ENCODE measurements around the gene RPS6KB2.
A peak's percentile ranks its signal among the peaks of the same experiment; 100 is the strongest.
"Not testable (repeated sequence)": the region's sequence is repeated elsewhere in the genome, so short reads cannot be mapped to it uniquely, and the experiment has no call there.

Gene RPS6KB2

DNA sequence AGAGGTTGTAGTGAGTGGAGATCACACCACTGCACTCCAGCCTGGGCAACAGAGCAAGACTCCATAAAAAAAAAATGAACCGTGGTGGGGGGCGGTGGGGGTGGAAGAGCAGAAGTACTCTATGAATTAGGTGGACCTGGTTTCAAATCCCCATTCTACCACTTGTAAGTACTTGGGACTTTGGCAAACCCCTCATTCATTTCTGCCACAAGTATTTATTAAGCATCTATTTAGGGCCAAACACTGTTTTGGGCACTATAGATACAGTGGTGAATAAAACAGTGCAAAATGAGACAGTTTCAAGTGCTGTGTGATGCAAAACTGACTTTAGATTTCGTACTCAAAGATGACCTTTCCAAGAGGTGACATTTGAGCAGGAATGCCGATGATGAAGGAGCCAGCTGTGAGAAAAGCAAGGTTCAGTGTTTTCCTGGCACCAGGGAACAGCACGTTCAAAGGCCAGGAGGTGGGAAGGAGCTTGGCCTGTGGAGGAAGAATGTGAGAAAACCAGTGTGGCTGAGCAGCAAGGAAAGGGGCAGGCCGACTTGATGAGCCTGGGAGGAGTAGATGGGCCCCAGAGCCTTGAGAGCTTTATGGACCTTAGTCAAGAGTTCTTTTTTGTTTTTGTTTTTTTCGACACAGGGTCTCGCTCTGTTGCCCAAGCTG, 42.2 kb downstream of the RPS6KB2 start:
- no peak for TF ChIP-seq CTBP1 (IDR thresholded peaks at IDR 0.05; ENCODE audit: borderline replicate concordance)
- TF ChIP-seq FOXA1 (IDR thresholded peaks at IDR 0.05): no peak
- TF ChIP-seq ARNT (IDR thresholded peaks at IDR 0.05): no peak
- TF ChIP-seq SUZ12 (IDR thresholded peaks at IDR 0.05): no peak
- TF ChIP-seq LEF1 (IDR thresholded peaks at IDR 0.05; ENCODE audit: borderline replicate concordance): no peak
- TF ChIP-seq FOXM1 (IDR thresholded peaks at IDR 0.05; ENCODE audit: borderline replicate concordance): no peak
- no peak for TF ChIP-seq TARDBP (IDR thresholded peaks at IDR 0.05)
- no peak for DNase-seq (ENCODE audit: extremely low spot score)
- ChIA-PET POLR2A (interaction anchor here (0.6 to 3.5 kb wide), 4 partner anchors 11 to 69 kb away, joined by 3 to 34 read pairs (median 9); partner anchors contain the start of genes PPP1CA and PTPRCAP), CTCF (no interaction called here)

DNA sequence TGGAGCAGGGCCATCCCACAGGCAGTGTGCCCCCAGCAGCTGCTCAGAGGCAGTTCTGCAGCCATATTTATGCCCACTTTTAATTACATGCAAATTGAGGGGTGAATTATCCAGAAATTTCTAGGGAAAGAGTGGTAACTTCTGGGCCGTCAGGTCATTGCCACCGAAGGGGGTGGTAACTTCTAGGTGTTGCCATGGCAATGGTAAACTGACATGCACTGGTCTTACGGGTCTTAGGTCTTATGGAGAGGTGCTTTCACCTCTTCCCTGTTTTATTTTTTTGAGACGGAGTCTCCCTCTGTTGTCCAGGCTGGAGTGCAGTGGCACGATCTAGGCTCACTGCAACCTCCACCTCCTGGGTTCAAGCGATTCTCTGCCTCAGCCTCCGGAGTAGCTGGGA, 44.6 kb downstream of the RPS6KB2 start:
- TF ChIP-seq SUZ12 (IDR thresholded peaks at IDR 0.05): no peak
- TF ChIP-seq SP1 (IDR thresholded peaks at IDR 0.05): no peak
- TF ChIP-seq FOXM1 (IDR thresholded peaks at IDR 0.05; ENCODE audit: borderline replicate concordance): no peak
- TF ChIP-seq HDGF (IDR thresholded peaks at IDR 0.05; ENCODE audit: borderline replicate concordance): no peak
- TF ChIP-seq NFRKB (IDR thresholded peaks at IDR 0.05): no peak
- no peak for TF ChIP-seq LEF1 (IDR thresholded peaks at IDR 0.05; ENCODE audit: borderline replicate concordance)
- TF ChIP-seq CTBP1 (IDR thresholded peaks at IDR 0.05; ENCODE audit: borderline replicate concordance): no peak
- no peak for TF ChIP-seq ZNF384 (IDR thresholded peaks at IDR 0.05)
- TF ChIP-seq, protein P1, sequence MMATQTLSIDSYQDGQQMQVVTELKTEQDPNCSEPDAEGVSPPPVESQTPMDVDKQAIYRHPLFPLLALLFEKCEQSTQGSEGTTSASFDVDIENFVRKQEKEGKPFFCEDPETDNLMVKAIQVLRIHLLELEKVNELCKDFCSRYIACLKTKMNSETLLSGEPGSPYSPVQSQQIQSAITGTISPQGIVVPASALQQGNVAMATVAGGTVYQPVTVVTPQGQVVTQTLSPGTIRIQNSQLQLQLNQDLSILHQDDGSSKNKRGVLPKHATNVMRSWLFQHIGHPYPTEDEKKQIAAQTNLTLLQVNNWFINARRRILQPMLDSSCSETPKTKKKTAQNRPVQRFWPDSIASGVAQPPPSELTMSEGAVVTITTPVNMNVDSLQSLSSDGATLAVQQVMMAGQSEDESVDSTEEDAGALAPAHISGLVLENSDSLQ (IDR thresholded peaks at IDR 0.05): no peak
- no peak for TF ChIP-seq ELF4 (IDR thresholded peaks at IDR 0.05)
- CTCF ChIA-PET: no interaction called here
- POLR2A ChIA-PET: interaction anchor here (0.8 kb wide), 1 partner anchor 10 kb away, joined by 3 read pairs; the partner anchor contains the start of gene AIP
- no peak for DNase-seq (ENCODE audit: extremely low spot score)

DNA sequence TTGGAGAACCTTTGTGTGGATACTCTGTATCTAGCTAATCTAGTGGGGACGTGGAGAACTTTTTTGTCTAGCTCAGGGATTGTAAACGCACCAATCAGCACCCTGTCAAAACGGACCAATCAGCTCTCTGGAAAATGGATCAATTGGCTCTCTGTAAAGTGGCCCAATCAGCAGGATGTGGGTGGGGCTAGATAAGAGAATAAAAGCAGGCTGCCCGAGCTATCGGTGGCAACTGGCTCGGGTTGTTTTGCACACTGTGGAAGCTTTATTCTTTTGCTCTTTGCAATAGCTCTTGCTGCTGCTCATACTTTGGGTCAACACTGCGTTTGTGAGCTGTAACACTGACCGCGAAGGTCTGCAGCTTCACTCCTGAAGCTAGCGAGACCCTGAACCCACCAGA, 48.4 kb downstream of the RPS6KB2 start:
- CTCF ChIA-PET; DNase-seq (ENCODE audit: extremely low spot score); POLR2A ChIA-PET: not testable (repeated sequence)

DNA sequence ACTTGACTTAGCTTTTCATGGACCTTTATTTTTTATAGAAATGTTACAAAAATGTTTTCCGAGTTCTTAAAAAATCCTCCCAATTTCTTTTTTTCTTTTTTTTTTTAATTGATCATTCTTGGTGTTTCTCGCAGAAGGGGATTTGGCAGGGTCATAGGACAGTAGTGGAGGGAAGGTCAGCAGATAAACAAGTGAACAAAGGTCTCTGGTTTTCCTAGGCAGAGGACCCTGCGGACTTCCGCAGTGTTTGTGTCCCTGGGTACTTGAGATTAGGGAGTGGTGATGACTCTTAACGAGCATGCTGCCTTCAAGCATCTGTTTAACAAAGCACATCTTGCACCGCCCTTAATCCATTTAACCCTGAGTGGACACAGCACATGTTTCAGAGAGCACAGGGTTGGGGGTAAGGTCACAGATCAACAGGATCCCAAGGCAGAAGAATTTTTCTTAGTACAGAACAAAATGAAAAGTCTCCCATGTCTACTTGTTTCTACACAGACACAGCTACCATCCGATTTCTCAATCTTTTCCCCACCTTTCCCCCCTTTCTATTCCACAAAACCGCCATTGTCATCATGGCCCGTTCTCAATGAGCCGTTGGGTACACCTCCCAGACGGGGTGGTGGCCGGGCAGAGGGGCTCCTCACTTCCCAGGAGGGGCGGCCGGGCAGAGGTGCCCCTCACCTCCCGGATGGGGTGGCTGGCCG, 49.2 kb downstream of the RPS6KB2 start:
- POLR2A ChIA-PET; DNase-seq (ENCODE audit: extremely low spot score): not testable (repeated sequence)
- CTCF ChIA-PET: interaction anchor here (0.7 kb wide), 1 partner anchor 9 kb away, joined by 9 read pairs; no protein-coding TSS in a partner anchor

DNA sequence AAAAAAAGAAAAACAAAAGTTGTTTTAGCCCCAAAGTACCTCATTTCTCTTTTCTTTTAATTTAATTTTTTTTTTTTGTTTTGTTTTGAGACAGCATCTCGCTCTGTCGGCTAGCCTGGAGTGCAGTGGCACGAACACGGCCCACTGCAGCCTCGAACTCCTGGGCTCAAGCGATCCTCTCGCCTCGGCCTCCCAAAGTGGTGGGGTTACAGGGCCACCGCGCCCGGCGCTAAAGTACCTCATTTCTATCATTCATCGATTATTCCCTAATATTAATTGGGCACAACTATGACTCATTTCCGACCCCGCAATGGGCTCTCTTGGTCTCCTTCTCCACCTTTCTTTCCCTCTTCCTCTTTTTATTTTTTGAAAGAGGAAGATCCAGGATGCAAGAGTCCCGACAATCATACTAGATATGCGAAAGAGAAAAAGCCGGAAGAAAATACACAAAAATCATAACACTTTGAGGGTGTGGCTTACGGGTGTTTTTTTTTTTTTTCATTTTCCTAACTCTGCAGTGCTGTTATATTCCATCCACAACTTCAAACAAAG, 54.1 kb downstream of the RPS6KB2 start:
- DNase-seq (ENCODE audit: extremely low spot score): no peak
- ChIA-PET POLR2A (interaction anchor here (0.6 to 1.6 kb wide), 16 partner anchors 9 to 128 kb away, joined by 3 to 10 read pairs (median 4); partner anchors contain the start of genes PPP1CA, RAD9A and TMEM134), CTCF (interaction anchor here (0.6 to 0.7 kb wide), 2 partner anchors 13 to 90 kb away, joined by 3 to 4 read pairs; no protein-coding TSS in a partner anchor)
- TF ChIP-seq NFRKB (IDR thresholded peaks at IDR 0.05) (no peak), ZNF384 (IDR thresholded peaks at IDR 0.05) (peak; percentile 87)

DNA sequence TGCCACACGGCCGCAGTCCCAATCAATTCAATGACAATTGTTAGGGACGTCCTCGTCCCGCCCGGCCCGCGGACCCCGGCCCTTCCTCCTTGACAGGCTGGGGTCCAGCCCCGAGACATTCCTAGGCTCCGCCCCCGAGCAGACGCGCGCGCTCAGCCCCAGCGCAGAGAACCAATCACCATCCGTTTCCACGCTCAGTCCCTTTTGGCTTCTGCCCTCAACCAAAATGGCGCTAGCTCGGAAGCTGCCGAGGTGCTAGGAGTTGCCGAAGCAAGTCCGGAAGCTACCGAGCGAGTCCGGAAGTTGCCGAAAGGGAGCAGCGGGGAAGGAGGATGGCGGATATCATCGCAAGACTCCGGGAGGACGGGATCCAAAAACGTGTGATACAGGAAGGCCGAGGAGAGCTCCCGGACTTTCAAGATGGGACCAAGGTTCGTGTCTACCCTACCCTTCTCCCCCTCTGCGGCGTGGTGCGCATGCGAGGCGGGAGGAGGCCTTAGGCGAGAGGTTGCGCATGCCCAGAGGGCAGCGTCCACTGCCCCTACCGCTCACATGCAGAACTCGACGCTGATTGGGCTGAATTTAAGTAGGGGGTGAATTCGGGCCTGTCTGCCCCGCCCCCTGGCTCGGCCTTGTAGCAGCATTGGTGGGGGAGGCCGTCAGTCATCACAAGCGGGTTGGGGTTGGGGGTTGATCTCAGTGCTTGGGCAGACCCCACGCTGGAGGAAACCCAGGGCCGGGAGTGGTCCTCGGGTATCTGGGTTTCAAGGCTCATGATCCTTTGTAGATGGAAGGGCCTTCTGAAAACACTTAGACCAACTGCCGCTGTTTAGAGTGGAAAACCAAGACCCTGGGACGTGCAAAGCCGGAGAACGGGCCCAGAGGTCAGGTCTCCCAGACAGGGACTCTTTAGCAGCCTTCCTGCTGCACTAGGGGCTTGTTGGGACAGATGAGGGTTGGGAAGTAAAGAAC, 54.8 kb downstream of the RPS6KB2 start, which contains the start of gene AIP:
Gene AIP (plus strand): TSS at position 200 of the 972 bp plus-strand sequence. CDS start 133 bp downstream, at position 333.
- TF ChIP-seq, protein P1 (IDR thresholded peaks at IDR 0.05): peak; percentile 98
- TF ChIP-seq L3MBTL2 (conservative IDR thresholded peaks at IDR 0.05) (peak; percentile 100), SUZ12 (IDR thresholded peaks at IDR 0.05) (no peak), ELF4 (IDR thresholded peaks at IDR 0.05) (peak; percentile 52; the same call in 1 of the 2 replicates), TARDBP (IDR thresholded peaks at IDR 0.05) (no peak), NFRKB (IDR thresholded peaks at IDR 0.05) (no peak)
- ChIA-PET CTCF (interaction anchor here (0.6 to 0.7 kb wide), 2 partner anchors 12 to 90 kb away, joined by 3 to 4 read pairs; no protein-coding TSS in a partner anchor), POLR2A (interaction anchor here (0.6 to 1.6 kb wide), 14 partner anchors 9 to 129 kb away, joined by 3 to 10 read pairs (median 4); partner anchors contain the start of genes PPP1CA, RAD9A and TMEM134)
- peak; percentile 98 for DNase-seq (ENCODE audit: extremely low spot score)
